HEK293 (cell line): ENCODE measurements around the gene DCHS1.

Experiments used
- CTCF ChIA-PET: fragments of 350-600 bp; formaldehyde crosslinking; extraction: SDS; loops from one replicate; lab custom pipeline; 2021; ENCODE audit warnings: antibody characterized with exemption; lab: Yijun Ruan, JAX
- POLR2A ChIA-PET: fragments of 300-600 bp; formaldehyde crosslinking; extraction: SDS; loops from one replicate; lab custom pipeline; 2020; ENCODE audit warnings: antibody characterized with exemption, inconsistent platforms; lab: Yijun Ruan, JAX
- H3K27ac ChIP-seq: fragments of 200-500 bp; sonication (Bioruptor generic); 2 replicates; pipeline ENCODE4 v1.5.1; 2014; ENCODE audit warnings: low read depth, low read length, control low read depth, inconsistent platforms; ENCODE audit errors: extremely low read depth
- H3K36me3 ChIP-seq, 2 experiments: fragments of 200-500 bp in 1 of 2; sonication (Bioruptor generic) in 1 of 2; 1 replicate in 1 of 2; 2 replicates in 1 of 2; pipeline ENCODE4 v1.5.1; 2014 to 2017; ENCODE audit warnings: inconsistent platforms in 2 of 2, low read length in 2 of 2; ENCODE audit not compliant: control insufficient read depth in 2 of 2, insufficient read depth in 1 of 2
- H3K4me1 ChIP-seq: fragments of 200-500 bp; sonication (Bioruptor generic); 2 replicates; pipeline ENCODE4 v1.5.1; 2014; ENCODE audit warnings: mild to moderate bottlenecking, low read length, inconsistent platforms; ENCODE audit not compliant: control insufficient read depth, insufficient read depth
- H3K4me3 ChIP-seq: 2 replicates; pipeline ENCODE4 v1.5.1; 2011; ENCODE audit warnings: low read depth, mild to moderate bottlenecking, control low read depth, low read length, moderate library complexity
- H3K9me3 ChIP-seq: fragments of 200-500 bp; sonication (Bioruptor generic); 2 replicates; pipeline ENCODE4 v1.5.1; 2014; ENCODE audit warnings: low read depth, low read length, inconsistent platforms; ENCODE audit not compliant: control insufficient read depth, insufficient read depth
- EGR2 ChIP-seq: fragments of 450-650 bp; formaldehyde crosslinking; IDR thresholded peaks from 2 replicates; pipeline ENCODE4 v1.5.1; 2016; ENCODE audit warnings: low read depth, missing biosample characterization, missing genetic modification characterization
- FEZF1 ChIP-seq: fragments of 450-650 bp; formaldehyde crosslinking; IDR thresholded peaks from 2 replicates; pipeline ENCODE4 v1.5.1; 2016; ENCODE audit warnings: missing biosample characterization, missing genetic modification characterization
- HOXD13 ChIP-seq: sonication (generic); formaldehyde crosslinking; IDR thresholded peaks from 2 replicates; pipeline ENCODE4 v1.8.0; 2022; ENCODE audit warnings: missing genetic modification reagents, borderline replicate concordance
- KLF9 ChIP-seq: fragments of 450-650 bp; formaldehyde crosslinking; IDR thresholded peaks from 2 replicates; pipeline ENCODE4 v1.5.1; 2016; ENCODE audit warnings: missing biosample characterization, missing genetic modification characterization, low read depth
- PRDM1 ChIP-seq: fragments of 450-650 bp; formaldehyde crosslinking; IDR thresholded peaks from 2 replicates; pipeline ENCODE4; 2016; ENCODE audit warnings: missing biosample characterization, missing genetic modification characterization
- ZFHX2 ChIP-seq: fragments of 450-650 bp; formaldehyde crosslinking; conservative IDR thresholded peaks from 2 replicates; pipeline ENCODE4 v1.5.1; 2016; ENCODE audit warnings: missing biosample characterization, missing genetic modification characterization
- ZNF184 ChIP-seq: fragments of 450-650 bp; IDR thresholded peaks from 2 replicates; pipeline ENCODE4 v1.5.1; 2018; ENCODE audit warnings: missing biosample characterization, mild to moderate bottlenecking, missing genetic modification characterization
- ZNF211 ChIP-seq: fragments of 450-650 bp; formaldehyde crosslinking; IDR thresholded peaks from 2 replicates; pipeline ENCODE4 v1.5.1; 2016; ENCODE audit warnings: low read depth, missing biosample characterization, missing genetic modification characterization
- ZNF549 ChIP-seq: fragments of 450-650 bp; IDR thresholded peaks from 2 replicates; pipeline ENCODE4 v1.5.1; 2018; ENCODE audit warnings: missing biosample characterization, missing genetic modification characterization, mild to moderate bottlenecking, inconsistent platforms, moderate library complexity
- ZNF624 ChIP-seq: fragments of 450-650 bp; formaldehyde crosslinking; IDR thresholded peaks from 2 replicates; pipeline ENCODE4 v1.5.1; 2017; ENCODE audit warnings: missing biosample characterization, missing genetic modification characterization
- TF ChIP-seq, protein P1 (sequence below): fragments of 450-650 bp; formaldehyde crosslinking; IDR thresholded peaks from 2 replicates; pipeline ENCODE4 v1.5.1; 2017; ENCODE audit warnings: missing biosample characterization, missing genetic modification characterization
- TF ChIP-seq, protein P2 (sequence below): fragments of 450-650 bp; formaldehyde crosslinking; IDR thresholded peaks from 2 replicates; pipeline ENCODE4 v1.5.1; 2016; ENCODE audit warnings: missing biosample characterization, missing genetic modification characterization
- TF ChIP-seq, protein P3 (sequence below): fragments of 450-650 bp; formaldehyde crosslinking; IDR thresholded peaks from 2 replicates; pipeline ENCODE4 v1.5.1; 2016; ENCODE audit warnings: missing biosample characterization, missing genetic modification characterization

The DCHS1 gene

DNA sequence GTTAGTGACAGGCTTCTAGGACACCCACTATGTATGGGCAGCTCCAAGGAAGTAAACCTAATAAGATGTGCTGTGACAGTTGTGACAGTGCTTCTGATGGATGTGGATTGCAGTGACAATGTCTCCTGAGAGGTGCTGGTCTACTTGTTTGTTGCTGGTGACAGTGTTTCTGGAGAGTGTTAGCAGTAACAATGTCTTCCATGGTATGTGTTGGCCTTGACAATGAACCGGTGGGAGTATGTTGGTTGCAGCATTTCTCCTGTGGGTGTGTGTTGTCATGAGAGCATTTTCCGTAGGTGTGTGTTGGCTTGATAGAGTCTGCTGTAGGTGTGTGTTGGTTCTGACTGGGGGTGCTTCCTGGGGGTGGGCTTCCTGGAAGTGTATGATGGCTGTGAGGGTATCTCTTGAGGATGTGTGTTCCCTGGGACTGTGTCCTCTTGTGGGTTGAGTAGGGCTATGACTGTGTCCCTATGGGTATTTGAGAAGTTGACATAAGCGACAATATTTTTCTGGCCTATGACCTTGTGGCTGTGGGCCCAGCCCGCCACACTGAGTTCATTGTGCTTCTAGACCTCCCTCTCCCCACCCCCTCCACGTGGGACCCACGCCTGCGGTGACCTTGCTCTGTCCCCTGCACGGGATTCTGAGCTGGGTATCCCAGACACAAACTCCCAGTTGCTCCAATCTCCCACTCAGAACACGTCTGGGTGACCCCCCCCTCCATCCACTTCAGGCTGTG lies 1.2 kb downstream of the DCHS1 start:
- H3K4me3 ChIP-seq, result no peak overlapping the region
- no peaks in the 10 kb centered on the region for H3K36me3 ChIP-seq
- TF ChIP-seq ZNF624 (tag by site-specific recombination) (no peak), EGR2 (tag by site-specific recombination) (peak; percentile 98), ZFHX2 (tag by site-specific recombination) (peak; percentile 98)
- no peak overlapping the region for H3K27ac ChIP-seq
- no peaks in the 10 kb centered on the region for H3K9me3 ChIP-seq
- H3K4me1 ChIP-seq, result no peaks in the 10 kb centered on the region
- POLR2A ChIA-PET, result interaction anchor here (0.8 kb wide), 1 partner anchor 48 kb away, joined by 3 read pairs; no protein-coding TSS in a partner anchor
- CTCF ChIA-PET, result interaction anchor here (0.8 kb wide), 1 partner anchor 51 kb away, joined by 3 read pairs; no protein-coding TSS in a partner anchor

GRCh38 chr11:6653656-6654055 lies 2.0 kb downstream of the DCHS1 start:
- Histone ChIP-seq H3K36me3 (no peaks in the 10 kb centered on the region), H3K4me3 (no peak overlapping the region), H3K27ac (no peak overlapping the region), H3K4me1 (no peaks in the 10 kb centered on the region), H3K9me3 (no peaks in the 10 kb centered on the region)
- CTCF ChIA-PET, result interaction anchor here (0.8 kb wide), 1 partner anchor 52 kb away, joined by 3 read pairs; no protein-coding TSS in a partner anchor
- TF ChIP-seq FEZF1, result no peak
- no peak for TF ChIP-seq KLF9
- TF ChIP-seq, protein P1, sequence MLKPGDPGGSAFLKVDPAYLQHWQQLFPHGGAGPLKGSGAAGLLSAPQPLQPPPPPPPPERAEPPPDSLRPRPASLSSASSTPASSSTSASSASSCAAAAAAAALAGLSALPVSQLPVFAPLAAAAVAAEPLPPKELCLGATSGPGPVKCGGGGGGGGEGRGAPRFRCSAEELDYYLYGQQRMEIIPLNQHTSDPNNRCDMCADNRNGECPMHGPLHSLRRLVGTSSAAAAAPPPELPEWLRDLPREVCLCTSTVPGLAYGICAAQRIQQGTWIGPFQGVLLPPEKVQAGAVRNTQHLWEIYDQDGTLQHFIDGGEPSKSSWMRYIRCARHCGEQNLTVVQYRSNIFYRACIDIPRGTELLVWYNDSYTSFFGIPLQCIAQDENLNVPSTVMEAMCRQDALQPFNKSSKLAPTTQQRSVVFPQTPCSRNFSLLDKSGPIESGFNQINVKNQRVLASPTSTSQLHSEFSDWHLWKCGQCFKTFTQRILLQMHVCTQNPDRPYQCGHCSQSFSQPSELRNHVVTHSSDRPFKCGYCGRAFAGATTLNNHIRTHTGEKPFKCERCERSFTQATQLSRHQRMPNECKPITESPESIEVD, result no peak
- TF ChIP-seq ZNF184 (tag by site-specific recombination), result no peak
- TF ChIP-seq, protein P2, sequence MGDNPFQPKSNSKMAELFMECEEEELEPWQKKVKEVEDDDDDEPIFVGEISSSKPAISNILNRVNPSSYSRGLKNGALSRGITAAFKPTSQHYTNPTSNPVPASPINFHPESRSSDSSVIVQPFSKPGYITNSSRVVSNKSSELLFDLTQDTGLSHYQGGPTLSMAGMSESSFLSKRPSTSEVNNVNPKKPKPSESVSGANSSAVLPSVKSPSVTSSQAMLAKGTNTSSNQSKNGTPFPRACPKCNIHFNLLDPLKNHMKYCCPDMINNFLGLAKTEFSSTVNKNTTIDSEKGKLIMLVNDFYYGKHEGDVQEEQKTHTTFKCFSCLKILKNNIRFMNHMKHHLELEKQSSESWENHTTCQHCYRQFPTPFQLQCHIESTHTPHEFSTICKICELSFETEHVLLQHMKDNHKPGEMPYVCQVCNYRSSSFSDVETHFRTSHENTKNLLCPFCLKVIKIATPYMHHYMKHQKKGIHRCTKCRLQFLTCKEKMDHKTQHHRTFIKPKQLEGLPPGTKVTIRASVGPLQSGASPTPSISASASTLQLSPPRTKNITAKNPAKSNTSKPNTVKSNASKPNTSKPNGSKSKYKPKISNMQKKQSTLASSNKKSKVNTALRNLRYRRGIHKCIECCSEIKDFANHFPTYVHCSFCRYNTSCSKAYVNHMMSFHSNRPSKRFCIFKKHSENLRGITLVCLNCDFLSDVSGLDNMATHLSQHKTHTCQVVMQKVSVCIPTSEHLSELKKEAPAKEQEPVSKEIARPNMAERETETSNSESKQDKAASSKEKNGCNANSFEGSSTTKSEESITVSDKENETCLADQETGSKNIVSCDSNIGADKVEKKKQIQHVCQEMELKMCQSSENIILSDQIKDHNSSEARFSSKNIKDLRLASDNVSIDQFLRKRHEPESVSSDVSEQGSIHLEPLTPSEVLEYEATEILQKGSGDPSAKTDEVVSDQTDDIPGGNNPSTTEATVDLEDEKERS (tag by site-specific recombination), result no peak
- TF ChIP-seq ZNF211 (tag by site-specific recombination), result no peak
- POLR2A ChIA-PET, result interaction anchor here (0.8 kb wide), 1 partner anchor 47 kb away, joined by 3 read pairs; no protein-coding TSS in a partner anchor

- CTCF ChIA-PET, result no interaction called here
- no peaks in the 10 kb centered on the region for H3K4me1 ChIP-seq
- H3K27ac ChIP-seq, result no peak overlapping the region
- POLR2A ChIA-PET, result no interaction called here
- no peaks in the 10 kb centered on the region for H3K36me3 ChIP-seq
- H3K9me3 ChIP-seq, result no peaks in the 10 kb centered on the region
- TF ChIP-seq ZFHX2 (tag by site-specific recombination) (peak; percentile 55), ZNF549 (no peak), HOXD13 (CRISPR knock-in tag) (no peak), EGR2 (tag by site-specific recombination) (peak; percentile 77; the same call in 1 of the 2 replicates)
- no peak overlapping the region for H3K4me3 ChIP-seq
These were observed 2.5 kb downstream of the DCHS1 start for GRCh38 chr11:6653097-6653496.

GRCh38 chr11:6652182-6652581 lies 3.4 kb downstream of the DCHS1 start:
- TF ChIP-seq, protein P3, sequence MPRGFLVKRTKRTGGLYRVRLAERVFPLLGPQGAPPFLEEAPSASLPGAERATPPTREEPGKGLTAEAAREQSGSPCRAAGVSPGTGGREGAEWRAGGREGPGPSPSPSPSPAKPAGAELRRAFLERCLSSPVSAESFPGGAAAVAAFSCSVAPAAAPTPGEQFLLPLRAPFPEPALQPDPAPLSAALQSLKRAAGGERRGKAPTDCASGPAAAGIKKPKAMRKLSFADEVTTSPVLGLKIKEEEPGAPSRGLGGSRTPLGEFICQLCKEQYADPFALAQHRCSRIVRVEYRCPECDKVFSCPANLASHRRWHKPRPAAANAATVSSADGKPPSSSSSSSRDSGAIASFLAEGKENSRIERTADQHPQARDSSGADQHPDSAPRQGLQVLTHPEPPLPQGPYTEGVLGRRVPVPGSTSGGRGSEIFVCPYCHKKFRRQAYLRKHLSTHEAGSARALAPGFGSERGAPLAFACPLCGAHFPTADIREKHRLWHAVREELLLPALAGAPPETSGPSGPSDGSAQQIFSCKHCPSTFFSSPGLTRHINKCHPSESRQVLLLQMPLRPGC (tag by site-specific recombination), result no peak
- TF ChIP-seq PRDM1 (tag by site-specific recombination), result 0 out of 2 replicates have a peak, but pooled peaks have one; percentile 27
- Histone ChIP-seq H3K4me1 (no peaks in the 10 kb centered on the region), H3K36me3 (no peaks in the 10 kb centered on the region), H3K4me3 (no peak overlapping the region), H3K27ac (no peak overlapping the region), H3K9me3 (no peaks in the 10 kb centered on the region)
- POLR2A ChIA-PET, result no interaction called here
- CTCF ChIA-PET, result no interaction called here
